HEK293 (cell line): Measurements from ENCODE around the gene LCN9.
A peak's percentile ranks its signal among the peaks of the same experiment; 100 is the strongest.

Experiments used
- CTCF ChIA-PET: fragments of 350-600 bp; formaldehyde crosslinking; extraction: SDS; loops from one replicate; lab custom pipeline; 2021; ENCODE audit warnings: antibody characterized with exemption; lab: Yijun Ruan, JAX
- POLR2A ChIA-PET: fragments of 300-600 bp; formaldehyde crosslinking; extraction: SDS; loops from one replicate; lab custom pipeline; 2020; ENCODE audit warnings: antibody characterized with exemption, inconsistent platforms; lab: Yijun Ruan, JAX
- H3K27ac ChIP-seq: fragments of 200-500 bp; sonication (Bioruptor generic); 2 replicates; pipeline ENCODE4 v1.5.1; 2014; ENCODE audit warnings: low read depth, low read length, control low read depth, inconsistent platforms; ENCODE audit errors: extremely low read depth
- H3K36me3 ChIP-seq, 2 experiments: fragments of 200-500 bp in 1 of 2; sonication (Bioruptor generic) in 1 of 2; 1 replicate in 1 of 2; 2 replicates in 1 of 2; pipeline ENCODE4 v1.5.1; 2014 to 2017; ENCODE audit warnings: inconsistent platforms in 2 of 2, low read length in 2 of 2; ENCODE audit not compliant: control insufficient read depth in 2 of 2, insufficient read depth in 1 of 2
- H3K4me1 ChIP-seq: fragments of 200-500 bp; sonication (Bioruptor generic); 2 replicates; pipeline ENCODE4 v1.5.1; 2014; ENCODE audit warnings: mild to moderate bottlenecking, low read length, inconsistent platforms; ENCODE audit not compliant: control insufficient read depth, insufficient read depth
- H3K4me3 ChIP-seq: 2 replicates; pipeline ENCODE4 v1.5.1; 2011; ENCODE audit warnings: low read depth, mild to moderate bottlenecking, control low read depth, low read length, moderate library complexity
- H3K9me3 ChIP-seq: fragments of 200-500 bp; sonication (Bioruptor generic); 2 replicates; pipeline ENCODE4 v1.5.1; 2014; ENCODE audit warnings: low read depth, low read length, inconsistent platforms; ENCODE audit not compliant: control insufficient read depth, insufficient read depth
- EGR2 ChIP-seq: fragments of 450-650 bp; formaldehyde crosslinking; IDR thresholded peaks from 2 replicates; pipeline ENCODE4 v1.5.1; 2016; ENCODE audit warnings: low read depth, missing biosample characterization, missing genetic modification characterization
- KLF8 ChIP-seq: fragments of 450-650 bp; formaldehyde crosslinking; IDR thresholded peaks from 2 replicates; pipeline ENCODE4 v1.5.1; 2016; ENCODE audit warnings: missing biosample characterization, missing genetic modification characterization
- SETDB1 ChIP-seq: IDR thresholded peaks from one replicate; pipeline ENCODE4 v1.6.1; 2017; ENCODE audit warnings: mild to moderate bottlenecking, low read length, moderate library complexity, mixed read lengths; ENCODE audit not compliant: insufficient read length
- TRIM28 ChIP-seq: IDR thresholded peaks from 2 replicates; pipeline ENCODE4 v1.6.1; 2011; ENCODE audit warnings: low read length, control low read depth, borderline replicate concordance
- ZFP69B ChIP-seq: fragments of 450-650 bp; formaldehyde crosslinking; IDR thresholded peaks from 2 replicates; pipeline ENCODE4 v1.5.1; 2016; ENCODE audit warnings: missing biosample characterization, missing genetic modification characterization
- ZNF266 ChIP-seq: fragments of 450-650 bp; formaldehyde crosslinking; IDR thresholded peaks from 2 replicates; pipeline ENCODE4 v1.5.1; 2016; ENCODE audit warnings: missing biosample characterization, missing genetic modification characterization, low read depth
- ZNF302 ChIP-seq: fragments of 450-650 bp; formaldehyde crosslinking; IDR thresholded peaks from 2 replicates; pipeline ENCODE4 v1.5.1; 2016; ENCODE audit warnings: missing biosample characterization, missing genetic modification characterization, low read depth
- ZNF324 ChIP-seq: fragments of 450-650 bp; formaldehyde crosslinking; IDR thresholded peaks from 2 replicates; pipeline ENCODE4 v1.5.1; 2016; ENCODE audit warnings: missing biosample characterization, missing genetic modification characterization
- ZNF48 ChIP-seq: fragments of 450-650 bp; formaldehyde crosslinking; IDR thresholded peaks from 2 replicates; pipeline ENCODE4 v1.5.1; 2016; ENCODE audit warnings: missing biosample characterization, missing genetic modification characterization
- ZNF561 ChIP-seq: fragments of 450-650 bp; IDR thresholded peaks from 2 replicates; pipeline ENCODE4 v1.5.1; 2018; ENCODE audit warnings: missing biosample characterization, missing genetic modification characterization, borderline replicate concordance
- ZNF624 ChIP-seq: fragments of 450-650 bp; formaldehyde crosslinking; IDR thresholded peaks from 2 replicates; pipeline ENCODE4 v1.5.1; 2017; ENCODE audit warnings: missing biosample characterization, missing genetic modification characterization
- TF ChIP-seq, protein P1 (sequence below): fragments of 450-650 bp; formaldehyde crosslinking; IDR thresholded peaks from 2 replicates; pipeline ENCODE4 v1.5.1; 2016; ENCODE audit warnings: missing biosample characterization, missing genetic modification characterization
- TF ChIP-seq, protein P2 (sequence below): fragments of 450-650 bp; formaldehyde crosslinking; conservative IDR thresholded peaks from 2 replicates; pipeline ENCODE4 v1.5.1; 2016; ENCODE audit warnings: low read depth, missing biosample characterization, missing genetic modification characterization

LCN9 gene

DNA sequence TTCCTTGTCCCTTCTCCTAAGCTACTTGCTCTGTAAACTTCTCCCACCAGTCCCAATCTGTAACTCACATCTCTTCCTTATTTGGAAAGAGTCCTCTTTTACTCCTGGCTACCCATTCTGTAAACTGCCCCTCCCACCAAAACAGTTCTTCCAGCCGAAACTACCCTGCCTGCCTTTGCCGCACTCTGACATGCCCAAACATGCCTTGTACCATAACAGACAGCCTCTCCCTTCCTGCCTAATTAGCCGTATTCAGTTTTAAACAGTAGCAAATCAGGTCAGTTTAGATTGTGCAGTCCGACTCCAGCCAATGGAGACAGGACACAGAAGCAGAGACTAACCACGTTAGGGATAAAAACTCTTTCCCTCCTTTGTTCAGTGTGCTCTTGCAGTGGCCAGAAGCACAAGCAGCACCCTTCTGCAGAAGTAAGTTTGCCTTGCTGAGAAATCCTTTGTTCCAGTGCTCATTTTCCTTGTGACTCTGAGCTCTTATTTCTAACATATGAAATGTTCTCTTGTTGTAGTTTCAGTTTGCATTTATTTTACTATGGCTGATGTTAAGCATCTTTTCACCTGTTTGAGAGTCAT lies 18.4 kb upstream of the LCN9 start:
- H3K27ac ChIP-seq, result no peak overlapping the region
- no peak overlapping the region for H3K4me3 ChIP-seq
- H3K9me3 ChIP-seq, result no peaks in the 10 kb centered on the region
- POLR2A ChIA-PET, result interaction anchor here (0.6 kb wide), 1 partner anchor 295 kb away, joined by 3 read pairs; no protein-coding TSS in a partner anchor
- TF ChIP-seq TRIM28, result peak; percentile 99
- no peak for TF ChIP-seq ZNF324 (tag by site-specific recombination)
- TF ChIP-seq SETDB1, result peak; percentile 99
- TF ChIP-seq ZFP69B, result no peak
- TF ChIP-seq, protein P1, sequence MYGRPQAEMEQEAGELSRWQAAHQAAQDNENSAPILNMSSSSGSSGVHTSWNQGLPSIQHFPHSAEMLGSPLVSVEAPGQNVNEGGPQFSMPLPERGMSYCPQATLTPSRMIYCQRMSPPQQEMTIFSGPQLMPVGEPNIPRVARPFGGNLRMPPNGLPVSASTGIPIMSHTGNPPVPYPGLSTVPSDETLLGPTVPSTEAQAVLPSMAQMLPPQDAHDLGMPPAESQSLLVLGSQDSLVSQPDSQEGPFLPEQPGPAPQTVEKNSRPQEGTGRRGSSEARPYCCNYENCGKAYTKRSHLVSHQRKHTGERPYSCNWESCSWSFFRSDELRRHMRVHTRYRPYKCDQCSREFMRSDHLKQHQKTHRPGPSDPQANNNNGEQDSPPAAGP (tag by site-specific recombination), result 0 out of 2 replicates have a peak, but pooled peaks have one; percentile 29
- TF ChIP-seq ZNF561 (tag by site-specific recombination), result peak; percentile 88
- TF ChIP-seq, protein P2, sequence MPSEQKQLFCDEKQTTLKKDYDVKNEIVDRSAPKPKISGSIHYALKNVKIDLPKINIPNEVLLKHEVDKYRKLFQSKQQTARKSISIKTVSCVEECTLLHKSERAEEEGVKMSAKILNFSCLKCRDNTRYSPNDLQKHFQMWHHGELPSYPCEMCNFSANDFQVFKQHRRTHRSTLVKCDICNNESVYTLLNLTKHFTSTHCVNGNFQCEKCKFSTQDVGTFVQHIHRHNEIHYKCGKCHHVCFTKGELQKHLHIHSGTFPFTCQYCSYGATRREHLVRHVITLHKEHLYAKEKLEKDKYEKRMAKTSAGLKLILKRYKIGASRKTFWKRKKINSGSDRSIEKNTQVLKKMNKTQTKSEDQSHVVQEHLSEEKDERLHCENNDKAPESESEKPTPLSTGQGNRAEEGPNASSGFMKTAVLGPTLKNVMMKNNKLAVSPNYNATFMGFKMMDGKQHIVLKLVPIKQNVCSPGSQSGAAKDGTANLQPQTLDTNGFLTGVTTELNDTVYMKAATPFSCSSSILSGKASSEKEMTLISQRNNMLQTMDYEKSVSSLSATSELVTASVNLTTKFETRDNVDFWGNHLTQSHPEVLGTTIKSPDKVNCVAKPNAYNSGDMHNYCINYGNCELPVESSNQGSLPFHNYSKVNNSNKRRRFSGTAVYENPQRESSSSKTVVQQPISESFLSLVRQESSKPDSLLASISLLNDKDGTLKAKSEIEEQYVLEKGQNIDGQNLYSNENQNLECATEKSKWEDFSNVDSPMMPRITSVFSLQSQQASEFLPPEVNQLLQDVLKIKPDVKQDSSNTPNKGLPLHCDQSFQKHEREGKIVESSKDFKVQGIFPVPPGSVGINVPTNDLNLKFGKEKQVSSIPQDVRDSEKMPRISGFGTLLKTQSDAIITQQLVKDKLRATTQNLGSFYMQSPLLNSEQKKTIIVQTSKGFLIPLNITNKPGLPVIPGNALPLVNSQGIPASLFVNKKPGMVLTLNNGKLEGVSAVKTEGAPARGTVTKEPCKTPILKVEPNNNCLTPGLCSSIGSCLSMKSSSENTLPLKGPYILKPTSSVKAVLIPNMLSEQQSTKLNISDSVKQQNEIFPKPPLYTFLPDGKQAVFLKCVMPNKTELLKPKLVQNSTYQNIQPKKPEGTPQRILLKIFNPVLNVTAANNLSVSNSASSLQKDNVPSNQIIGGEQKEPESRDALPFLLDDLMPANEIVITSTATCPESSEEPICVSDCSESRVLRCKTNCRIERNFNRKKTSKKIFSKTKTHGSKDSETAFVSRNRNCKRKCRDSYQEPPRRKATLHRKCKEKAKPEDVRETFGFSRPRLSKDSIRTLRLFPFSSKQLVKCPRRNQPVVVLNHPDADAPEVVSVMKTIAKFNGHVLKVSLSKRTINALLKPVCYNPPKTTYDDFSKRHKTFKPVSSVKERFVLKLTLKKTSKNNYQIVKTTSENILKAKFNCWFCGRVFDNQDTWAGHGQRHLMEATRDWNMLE (tag by site-specific recombination), result peak; percentile 38; the same call in 1 of the 2 replicates
- TF ChIP-seq, all 188 proteins: peak for 5
- CTCF ChIA-PET, result no interaction called here
- H3K36me3 ChIP-seq, result no peaks in the 10 kb centered on the region
- H3K4me1 ChIP-seq, result no peaks in the 10 kb centered on the region

DNA sequence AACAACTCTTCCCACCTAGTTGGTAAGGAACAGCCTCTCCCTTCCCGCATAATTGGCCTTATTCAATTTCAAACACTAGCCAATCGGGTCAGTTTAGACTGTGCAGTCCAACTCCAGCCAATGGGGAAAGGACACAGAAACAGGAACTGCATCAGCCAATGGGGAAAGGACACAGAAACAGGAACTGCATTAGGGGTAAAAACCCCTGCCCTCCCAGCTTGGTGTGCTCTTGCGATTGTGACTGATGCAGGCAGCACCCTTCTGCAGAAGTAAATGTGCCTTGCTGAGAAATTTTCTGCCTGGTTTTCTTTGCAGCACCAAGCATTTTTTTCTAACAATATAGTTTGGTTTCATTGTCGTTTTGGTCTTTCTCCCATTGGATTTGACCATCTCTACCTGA lies 15.2 kb upstream of the LCN9 start:
- POLR2A ChIA-PET, result no interaction called here
- no peak overlapping the region for H3K4me3 ChIP-seq
- H3K4me1 ChIP-seq, result no peaks in the 10 kb centered on the region
- TF ChIP-seq SETDB1 (peak; percentile 98), TRIM28 (peak; percentile 91; the same call in 1 of the 2 replicates), ZNF624 (no peak), ZNF48 (tag by site-specific recombination) (no peak), KLF8 (no peak)
- no peak overlapping the region for H3K27ac ChIP-seq
- no peaks in the 10 kb centered on the region for H3K9me3 ChIP-seq
- CTCF ChIA-PET, result no interaction called here
- H3K36me3 ChIP-seq, result no peaks in the 10 kb centered on the region

DNA sequence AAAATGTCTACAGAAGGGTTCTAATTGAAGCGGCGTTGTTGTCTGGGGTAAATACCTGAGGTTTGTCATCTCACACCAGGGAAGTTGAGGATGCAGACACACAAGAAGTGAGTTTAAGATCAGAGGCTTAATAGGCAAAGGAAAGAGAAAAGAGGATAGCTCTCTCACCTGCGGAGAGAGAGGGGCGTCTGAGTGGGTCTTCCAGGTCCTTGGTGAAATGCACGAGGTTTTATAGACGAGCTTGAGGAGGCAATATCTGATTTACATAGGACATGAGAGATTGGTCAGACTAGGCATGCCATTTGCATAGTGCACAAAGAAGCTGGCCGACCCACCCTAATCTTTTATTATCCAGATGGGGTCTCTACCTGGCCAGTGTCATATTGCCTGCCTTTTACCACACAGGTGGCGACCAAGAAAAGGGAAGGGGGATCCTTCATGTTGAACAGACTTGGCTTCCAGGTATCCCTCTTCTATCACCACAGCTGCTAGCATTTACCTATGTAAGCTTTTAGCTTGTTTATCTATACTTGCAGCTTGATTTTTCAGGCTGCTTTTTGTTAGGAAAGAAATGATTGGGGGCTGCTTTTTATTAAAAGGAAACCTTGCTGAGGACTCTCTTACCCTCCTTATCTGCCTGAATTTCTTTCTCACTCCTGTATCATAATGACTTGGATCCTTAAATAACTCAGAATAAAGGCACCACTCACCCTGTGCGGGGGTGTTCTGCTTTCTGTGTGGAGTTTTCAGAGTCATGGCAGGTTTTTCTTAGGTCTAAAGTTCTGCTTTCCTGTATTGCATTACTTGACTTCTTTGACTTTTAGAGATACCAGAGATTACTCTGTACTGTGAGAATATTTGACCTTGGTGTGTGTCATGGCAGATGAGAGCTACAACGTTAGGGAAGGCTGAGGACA lies 14.4 kb upstream of the LCN9 start:
- POLR2A ChIA-PET, result no interaction called here
- no peak overlapping the region for H3K27ac ChIP-seq
- H3K4me3 ChIP-seq, result no peak overlapping the region
- no peaks in the 10 kb centered on the region for H3K4me1 ChIP-seq
- no peaks in the 10 kb centered on the region for H3K9me3 ChIP-seq
- CTCF ChIA-PET, result interaction anchor here (0.6 kb wide), 1 partner anchor 236 kb away, joined by 3 read pairs; no protein-coding TSS in a partner anchor
- H3K36me3 ChIP-seq, result no peaks in the 10 kb centered on the region
- TF ChIP-seq, protein P2 (tag by site-specific recombination), result no peak
- TF ChIP-seq ZNF266 (tag by site-specific recombination), result no peak
- TF ChIP-seq EGR2 (tag by site-specific recombination), result no peak
- no peak for TF ChIP-seq ZNF302
